Breast epithelium (tissue), 4 donors: ENCODE measurements around the gene PRICKLE2. TPM values are rescaled to one million over a fixed set of nuclear protein-coding genes. Genes with fewer than 3 reads are reported as not detected.

ENCODE experiments used
- DNase-seq, 2 donors: peaks; one replicate each; pipeline ENCODE4 v3.0.0-alpha.2; 2019; ENCODE audit warnings: low spot score in 2 of 2
- H3K27ac ChIP-seq, 2 donors: fragments of 200-600 bp; sonication (generic) in 1 of 2; one replicate each; pipeline ENCODE4 v1.5.1; 2016 to 2019; ENCODE audit warnings: mild to moderate bottlenecking in 1 of 2
- H3K27me3 ChIP-seq, 2 donors: fragments of 200-600 bp; sonication (generic) in 1 of 2; one replicate each; pipeline versions ENCODE4 v1.5.1 to v1.6.0; 2017 to 2019; ENCODE audit warnings: control low read depth in 1 of 2, mild to moderate bottlenecking in 1 of 2
- H3K36me3 ChIP-seq: fragments of 200-600 bp; one replicate; pipeline ENCODE4 v1.5.1; 2019
- H3K4me1 ChIP-seq, 2 donors: fragments of 200-600 bp; sonication (generic); one replicate each; pipeline ENCODE4 v1.5.1; 2016 to 2019; ENCODE audit warnings: control low read depth in 1 of 2
- H3K4me3 ChIP-seq, 3 donors: fragments of 200-600 bp; sonication (generic); 1 replicate in 2 of 3; 2 replicates in 1 of 3; pipeline ENCODE4 v1.5.1; 2016 to 2019; ENCODE audit warnings: mild to moderate bottlenecking in 3 of 3, moderate library complexity in 2 of 3
- H3K9me3 ChIP-seq, 2 donors: fragments of 200-600 bp; sonication (generic) in 1 of 2; one replicate each; pipeline ENCODE4 v1.5.1; 2016 to 2019; ENCODE audit warnings: control low read depth in 1 of 2
- CTCF ChIP-seq, 3 donors: fragments of 450-650 bp; IDR thresholded peaks; one replicate each; pipeline ENCODE4 v1.5.1; 2016 to 2017; ENCODE audit warnings: antibody characterized with exemption in 3 of 3, mild to moderate bottlenecking in 3 of 3, moderate library complexity in 3 of 3
- POLR2A ChIP-seq: fragments of 450-650 bp; IDR thresholded peaks from one replicate; pipeline ENCODE4 v1.6.1; 2016; ENCODE audit warnings: antibody characterized with exemption, mild to moderate bottlenecking, moderate library complexity
- POLR2AphosphoS5 ChIP-seq, 3 donors: sonication (generic); formaldehyde crosslinking; IDR thresholded peaks; one replicate each; pipeline ENCODE4 v1.6.1; 2017; ENCODE audit warnings: antibody characterized with exemption in 3 of 3
- intact Hi-C: fragments of 100-400 bp; cut with DNase I; formaldehyde crosslinking; loops from one replicate; pipeline ENCODE4 v1.15.1; 2023; ENCODE audit warnings: low total_unique reads
- total RNA-seq, 3 donors: library from RNA; depleted of rRNA; stranded (reverse); fragments of >200 nt; gene quantifications; one replicate each; pipeline ENCODE4 v1.1.0, GENCODE V29; 2016

Gene PRICKLE2
- total RNA-seq, 3 donors from 2014 or later, result 35.1 to 72.5 (median 44.5) TPM

- Histone ChIP-seq H3K27me3 (no peaks in the 10 kb centered on the region), H3K4me1 (no peaks in the 10 kb centered on the region), H3K27ac (no peak overlapping the region), H3K4me3 (no peak overlapping the region), H3K9me3 (no peaks in the 10 kb centered on the region), H3K36me3 (no peaks in the 10 kb centered on the region)
- DNase-seq, result no peak
- intact Hi-C loops, result no loop called here
- TF ChIP-seq POLR2AphosphoS5 (IDR thresholded peaks at IDR 0.05), result no peak
- TF ChIP-seq CTCF (IDR thresholded peaks at IDR 0.05), result no peak
- no peak for TF ChIP-seq POLR2A
These were observed 28.9 kb downstream of the PRICKLE2 start for GRCh38 chr3:64196236-64196929.

DNA sequence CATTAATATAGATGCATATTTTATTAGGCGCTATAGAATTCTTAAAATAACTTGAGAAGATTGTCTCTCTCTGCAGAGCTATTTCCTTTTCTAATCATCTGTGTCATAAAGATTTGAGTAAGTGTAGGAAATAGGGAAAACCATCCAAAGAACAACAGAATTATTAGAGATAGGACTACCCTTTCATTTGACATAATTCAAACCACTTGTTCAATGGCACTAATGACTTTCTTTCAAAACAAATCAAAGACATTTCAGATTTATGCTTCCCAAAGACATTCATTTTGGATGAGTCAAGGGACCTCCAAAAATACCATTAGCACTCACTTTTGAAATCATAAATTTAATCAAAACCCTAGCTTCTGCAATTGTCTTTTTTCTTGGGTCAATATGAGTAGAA lies 29.5 kb downstream of the PRICKLE2 start:
- no peak overlapping the region for H3K4me3 ChIP-seq
- no peak overlapping the region for H3K27ac ChIP-seq
- TF ChIP-seq POLR2A (no peak), CTCF (IDR thresholded peaks at IDR 0.05) (no peak), POLR2AphosphoS5 (IDR thresholded peaks at IDR 0.05) (no peak)
- no peaks in the 10 kb centered on the region for H3K4me1 ChIP-seq
- no peaks in the 10 kb centered on the region for H3K27me3 ChIP-seq
- H3K9me3 ChIP-seq, result no peaks in the 10 kb centered on the region
- intact Hi-C loops, result no loop called here
- no peaks in the 10 kb centered on the region for H3K36me3 ChIP-seq
- DNase-seq, result no peak

GRCh38 chr3:64191822-64192221 lies 33.4 kb downstream of the PRICKLE2 start:
- intact Hi-C loops, result no loop called here
- Histone ChIP-seq H3K27ac (peak overlapping the region in 1 of 2 donors; percentile 17), H3K9me3 (no peaks in the 10 kb centered on the region), H3K36me3 (no peaks in the 10 kb centered on the region), H3K4me1 (peaks cover 2 to 24% of the 10 kb centered on the region in 2 donors), H3K4me3 (no peak overlapping the region), H3K27me3 (no peaks in the 10 kb centered on the region)
- no peak for DNase-seq
- no peak for TF ChIP-seq CTCF (IDR thresholded peaks at IDR 0.05)
- no peak for TF ChIP-seq POLR2A
- TF ChIP-seq POLR2AphosphoS5 (IDR thresholded peaks at IDR 0.05), result no peak

GRCh38 chr3:64190517-64191515 lies 34.5 kb downstream of the PRICKLE2 start:
- no peak for DNase-seq
- H3K27ac ChIP-seq, result peak overlapping the region; percentile 34 to 35
- no peaks in the 10 kb centered on the region for H3K9me3 ChIP-seq
- H3K4me3 ChIP-seq, result no peak overlapping the region
- peaks cover 4 to 32% of the 10 kb centered on the region in 2 donors for H3K4me1 ChIP-seq
- H3K36me3 ChIP-seq, result no peaks in the 10 kb centered on the region
- intact Hi-C loops, result no loop called here
- no peaks in the 10 kb centered on the region for H3K27me3 ChIP-seq
- TF ChIP-seq CTCF (IDR thresholded peaks at IDR 0.05), result no peak
- TF ChIP-seq POLR2AphosphoS5 (IDR thresholded peaks at IDR 0.05), result no peak
- no peak for TF ChIP-seq POLR2A
